OCI-LY1 (cell line): ENCODE data around the gene RGS5.

ENCODE experiments used
- H2AFZ ChIP-seq: fragments of 200-600 bp; sonication (generic), shearing (Covaris generic); 2 replicates; pipeline ENCODE4 v1.6.0; 2014; ENCODE audit warnings: antibody characterized with exemption, mild to moderate bottlenecking, low read length
- H3F3A ChIP-seq: fragments of 200-600 bp; sonication (generic), shearing (Covaris generic); 2 replicates; pipeline ENCODE4 v1.6.0; 2014; ENCODE audit warnings: mild to moderate bottlenecking, antibody characterized with exemption, low read length, moderate library complexity; ENCODE audit not compliant: insufficient read depth
- H3K27ac ChIP-seq: fragments of 200-600 bp; sonication (generic); 2 replicates; pipeline ENCODE4 v1.5.1; 2014; ENCODE audit warnings: low read length, mixed run types, mild to moderate bottlenecking, low read depth; ENCODE audit not compliant: poor library complexity, severe bottlenecking
- H3K27me3 ChIP-seq: fragments of 200-600 bp; sonication (generic); 2 replicates; pipeline ENCODE4 v1.6.0; 2014; ENCODE audit warnings: antibody characterized with exemption, mild to moderate bottlenecking, low read length, moderate library complexity; ENCODE audit not compliant: insufficient read depth
- H3K36me3 ChIP-seq: fragments of 200-600 bp; sonication (generic); 2 replicates; pipeline ENCODE4 v1.6.1; 2014; ENCODE audit warnings: mild to moderate bottlenecking, antibody characterized with exemption, low read length, moderate library complexity, mixed read lengths; ENCODE audit not compliant: insufficient read depth
- H3K4me1 ChIP-seq: fragments of 200-600 bp; sonication (generic); 2 replicates; pipeline ENCODE4 v1.5.1; 2014; ENCODE audit warnings: mild to moderate bottlenecking, low read length, moderate library complexity; ENCODE audit not compliant: insufficient read depth, severe bottlenecking
- H3K4me2 ChIP-seq: fragments of 200-600 bp; sonication (generic), shearing (Covaris generic); 2 replicates; pipeline ENCODE4 v1.6.1; 2014; ENCODE audit warnings: low read length
- H3K4me3 ChIP-seq: fragments of 200-600 bp; sonication (generic); 2 replicates; pipeline ENCODE4 v1.5.1; 2014; ENCODE audit warnings: low read length, low read depth, mild to moderate bottlenecking, mixed read lengths; ENCODE audit not compliant: poor library complexity, severe bottlenecking
- H3K79me2 ChIP-seq: fragments of 200-600 bp; shearing (Covaris generic); 2 replicates; pipeline ENCODE4 v1.6.1; 2016; ENCODE audit warnings: mixed run types, low read length, mixed read lengths; ENCODE audit not compliant: insufficient read depth
- H3K9ac ChIP-seq: fragments of 200-600 bp; sonication (generic), shearing (Covaris generic); 2 replicates; pipeline ENCODE4 v1.6.1; 2014; ENCODE audit warnings: mild to moderate bottlenecking, low read length, mixed read lengths
- H3K9me2 ChIP-seq: fragments of 200-600 bp; sonication (generic), shearing (Covaris generic); 2 replicates; pipeline ENCODE4 v1.6.1; 2014; ENCODE audit warnings: low read depth, mild to moderate bottlenecking, low read length, mixed read lengths
- H3K9me3 ChIP-seq: fragments of 200-600 bp; shearing (Covaris generic); 2 replicates; pipeline ENCODE4 v1.6.1; 2014; ENCODE audit warnings: low read length, mixed read lengths
- H4K20me1 ChIP-seq: fragments of 200-600 bp; sonication (generic), shearing (Covaris generic); 2 replicates; pipeline ENCODE4 v1.6.0; 2016; ENCODE audit warnings: mild to moderate bottlenecking, low read length; ENCODE audit not compliant: insufficient read depth
- CTCF ChIP-seq: fragments of 200-600 bp; sonication (generic), shearing (Covaris generic); IDR thresholded peaks from 2 replicates; pipeline ENCODE4 v1.5.1; 2017; ENCODE audit warnings: mild to moderate bottlenecking, antibody characterized with exemption, low read length, moderate library complexity, mixed read lengths
- EZH2 ChIP-seq: fragments of 200-600 bp; sonication (generic), shearing (Covaris generic); IDR thresholded peaks from 2 replicates; pipeline ENCODE4 v1.8.0; 2017; ENCODE audit warnings: borderline replicate concordance, mixed run types, mild to moderate bottlenecking, antibody characterized with exemption, low read length, moderate library complexity, mixed read lengths

Gene RGS5

GRCh38 chr1:163131981-163132380 lies 70.7 kb downstream of the RGS5 start:
- no peaks in the 10 kb centered on the region for H3K4me1 ChIP-seq
- TF ChIP-seq EZH2, result no peak
- no peak for TF ChIP-seq CTCF
- no peaks in the 10 kb centered on the region for H3K9me2 ChIP-seq
- no peaks in the 10 kb centered on the region for H3K79me2 ChIP-seq
- H3K27me3 ChIP-seq, result no peaks in the 10 kb centered on the region
- no peak overlapping the region for H3K4me3 ChIP-seq
- no peak overlapping the region for H3K9ac ChIP-seq
- no peaks in the 10 kb centered on the region for H4K20me1 ChIP-seq
- no peak overlapping the region for H2AFZ ChIP-seq
- H3K9me3 ChIP-seq, result no peaks in the 10 kb centered on the region
- H3K27ac ChIP-seq, result no peak overlapping the region
- H3K36me3 ChIP-seq, result no peaks in the 10 kb centered on the region
- H3F3A ChIP-seq, result no peaks in the 10 kb centered on the region
- H3K4me2 ChIP-seq, result no peak overlapping the region

GRCh38 chr1:163130225-163130856 lies 72.4 kb downstream of the RGS5 start:
- Histone ChIP-seq H3K4me2 (no peak overlapping the region), H3K9ac (no peak overlapping the region), H4K20me1 (no peaks in the 10 kb centered on the region), H3K27me3 (no peaks in the 10 kb centered on the region), H3K9me2 (no peaks in the 10 kb centered on the region), H3K36me3 (no peaks in the 10 kb centered on the region), H3K9me3 (no peaks in the 10 kb centered on the region), H3K4me1 (no peaks in the 10 kb centered on the region), H2AFZ (no peak overlapping the region), H3K4me3 (no peak overlapping the region), H3K79me2 (no peaks in the 10 kb centered on the region), H3K27ac (no peak overlapping the region), H3F3A (no peaks in the 10 kb centered on the region)
- TF ChIP-seq EZH2, result no peak
- TF ChIP-seq CTCF, result no peak

GRCh38 chr1:163128282-163128681 lies 74.4 kb downstream of the RGS5 start:
- Histone ChIP-seq H3K4me1 (no peaks in the 10 kb centered on the region), H3K4me2 (no peak overlapping the region), H3K27me3 (no peaks in the 10 kb centered on the region), H3K9me3 (no peaks in the 10 kb centered on the region), H3K9me2 (no peaks in the 10 kb centered on the region), H3F3A (no peaks in the 10 kb centered on the region), H3K27ac (no peak overlapping the region), H2AFZ (no peak overlapping the region), H4K20me1 (no peaks in the 10 kb centered on the region), H3K4me3 (no peak overlapping the region), H3K9ac (no peak overlapping the region), H3K36me3 (no peaks in the 10 kb centered on the region), H3K79me2 (no peaks in the 10 kb centered on the region)
- TF ChIP-seq CTCF (no peak), EZH2 (no peak)
